DOHH2 (cell line): ENCODE measurements around the gene RASGRP3.

Source experiments
- H3F3A ChIP-seq: fragments of 200-600 bp; sonication (generic), shearing (Covaris generic); 2 replicates; pipeline ENCODE4 v1.6.0; 2016; ENCODE audit warnings: antibody characterized with exemption, mild to moderate bottlenecking; ENCODE audit not compliant: control insufficient read depth, insufficient read depth
- H3K27ac ChIP-seq: fragments of 200-600 bp; sonication (generic); 2 replicates; pipeline ENCODE4 v1.5.1; 2014; ENCODE audit warnings: low read depth, mild to moderate bottlenecking, low read length, moderate library complexity
- H3K27me3 ChIP-seq: fragments of 200-600 bp; sonication (generic); 2 replicates; pipeline ENCODE4 v1.6.1; 2014; ENCODE audit warnings: mild to moderate bottlenecking, low read length, mixed read lengths; ENCODE audit not compliant: control insufficient read depth
- H3K36me3 ChIP-seq: fragments of 200-600 bp; sonication (generic); 2 replicates; pipeline ENCODE4 v1.6.1; 2014; ENCODE audit warnings: mild to moderate bottlenecking, low read length, moderate library complexity, mixed read lengths; ENCODE audit not compliant: control insufficient read depth
- H3K4me1 ChIP-seq: fragments of 200-600 bp; sonication (generic); 2 replicates; pipeline ENCODE4 v1.6.1; 2014; ENCODE audit warnings: mild to moderate bottlenecking, low read length, mixed read lengths; ENCODE audit not compliant: control insufficient read depth
- H3K4me2 ChIP-seq: fragments of 200-600 bp; sonication (generic); 2 replicates; pipeline ENCODE4 v1.6.0; 2014; ENCODE audit warnings: mild to moderate bottlenecking, low read length, moderate library complexity
- H3K4me3 ChIP-seq: fragments of 200-600 bp; sonication (generic); 2 replicates; pipeline ENCODE4 v1.5.1; 2014; ENCODE audit warnings: mild to moderate bottlenecking, low read length, mixed read lengths
- H3K79me2 ChIP-seq: fragments of 200-600 bp; sonication (generic); 2 replicates; pipeline ENCODE4 v1.6.1; 2014; ENCODE audit warnings: mild to moderate bottlenecking, low read length, mixed read lengths; ENCODE audit not compliant: control insufficient read depth
- H3K9me2 ChIP-seq: fragments of 200-600 bp; sonication (generic); replicated peaks from 2 replicates; pipeline ENCODE4 v1.6.1; 2014; ENCODE audit warnings: mild to moderate bottlenecking, low read length, mixed read lengths; ENCODE audit not compliant: control insufficient read depth
- H3K9me3 ChIP-seq: fragments of 200-600 bp; sonication (generic); 2 replicates; pipeline ENCODE4 v1.6.1; 2014; ENCODE audit warnings: antibody characterized with exemption, low read length, mixed read lengths; ENCODE audit not compliant: control insufficient read depth, insufficient read depth
- H4K20me1 ChIP-seq: fragments of 200-600 bp; sonication (generic); 2 replicates; pipeline ENCODE4 v1.6.0; 2014; ENCODE audit warnings: low read depth, mild to moderate bottlenecking, antibody characterized with exemption, low read length, moderate library complexity; ENCODE audit not compliant: control insufficient read depth, insufficient read depth
- EZH2phosphoT487 ChIP-seq: fragments of 200-600 bp; sonication (generic); IDR thresholded peaks from 2 replicates; pipeline ENCODE4 v1.6.1; 2017; ENCODE audit warnings: borderline replicate concordance, mild to moderate bottlenecking, antibody characterized with exemption, low read length, moderate library complexity, mixed read lengths
- TF ChIP-seq, protein P1 (sequence below): fragments of 200-600 bp; sonication (generic); IDR thresholded peaks from one replicate; pipeline ENCODE4 v1.5.1; 2014; ENCODE audit warnings: antibody characterized with exemption, mild to moderate bottlenecking, low read depth, low read length; ENCODE audit not compliant: poor library complexity, severe bottlenecking

The RASGRP3 gene

DNA sequence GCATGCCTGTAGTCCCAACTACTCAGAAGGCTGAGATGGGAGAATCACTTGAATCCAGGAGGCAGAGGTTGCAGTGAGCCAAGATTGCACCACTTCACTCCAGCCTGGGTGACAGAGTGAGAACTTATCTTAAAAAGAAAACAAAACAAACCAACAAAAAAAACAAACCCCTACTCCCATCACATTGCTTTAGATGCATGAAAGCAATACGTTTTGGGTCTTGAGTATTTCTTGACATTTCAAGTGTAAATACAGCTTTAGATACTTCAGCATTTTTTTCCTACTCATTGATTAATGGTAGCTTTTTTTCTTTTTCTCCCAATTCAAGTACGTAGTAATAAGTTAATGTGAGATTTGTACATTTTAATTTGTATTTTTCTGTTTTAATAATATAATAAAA lies 20.3 kb downstream of the RASGRP3 start:
- H3K27ac ChIP-seq, result peak overlapping the region; percentile 90

DNA sequence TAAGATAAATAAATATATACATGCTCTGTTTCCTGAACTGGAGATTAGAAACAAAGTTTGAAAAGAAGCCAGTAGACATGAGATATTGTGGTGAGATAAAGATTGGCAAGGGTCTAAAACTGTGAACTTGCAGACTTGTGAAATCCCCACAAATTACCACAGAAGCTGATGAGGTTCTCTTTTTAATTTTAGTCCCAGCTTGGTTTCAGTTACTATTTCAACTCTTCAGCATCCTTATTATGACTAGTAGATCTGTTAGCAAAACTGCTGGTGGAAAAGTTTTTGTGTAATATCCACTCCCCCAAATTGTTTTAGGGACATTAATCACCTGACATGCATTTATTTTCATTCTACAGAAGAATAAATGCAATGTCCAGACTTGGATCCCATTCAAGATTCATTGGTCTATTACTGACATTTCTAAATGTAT lies 20.8 kb downstream of the RASGRP3 start:
- Histone ChIP-seq H3K4me3 (peak overlapping the region; percentile 40), H3K4me1 (peaks cover 100% of the 10 kb centered on the region), H3K27me3 (no peaks in the 10 kb centered on the region), H3K27ac (peak overlapping the region; percentile 90), H3F3A (peaks cover 33% of the 10 kb centered on the region), H3K9me2 (no peaks in the 10 kb centered on the region), H3K36me3 (peaks cover 74% of the 10 kb centered on the region), H3K79me2 (peaks cover 100% of the 10 kb centered on the region), H4K20me1 (no peaks in the 10 kb centered on the region), H3K9me3 (no peaks in the 10 kb centered on the region), H3K4me2 (peak overlapping the region; percentile 82)
- no peak for TF ChIP-seq EZH2phosphoT487
- TF ChIP-seq, protein P1, sequence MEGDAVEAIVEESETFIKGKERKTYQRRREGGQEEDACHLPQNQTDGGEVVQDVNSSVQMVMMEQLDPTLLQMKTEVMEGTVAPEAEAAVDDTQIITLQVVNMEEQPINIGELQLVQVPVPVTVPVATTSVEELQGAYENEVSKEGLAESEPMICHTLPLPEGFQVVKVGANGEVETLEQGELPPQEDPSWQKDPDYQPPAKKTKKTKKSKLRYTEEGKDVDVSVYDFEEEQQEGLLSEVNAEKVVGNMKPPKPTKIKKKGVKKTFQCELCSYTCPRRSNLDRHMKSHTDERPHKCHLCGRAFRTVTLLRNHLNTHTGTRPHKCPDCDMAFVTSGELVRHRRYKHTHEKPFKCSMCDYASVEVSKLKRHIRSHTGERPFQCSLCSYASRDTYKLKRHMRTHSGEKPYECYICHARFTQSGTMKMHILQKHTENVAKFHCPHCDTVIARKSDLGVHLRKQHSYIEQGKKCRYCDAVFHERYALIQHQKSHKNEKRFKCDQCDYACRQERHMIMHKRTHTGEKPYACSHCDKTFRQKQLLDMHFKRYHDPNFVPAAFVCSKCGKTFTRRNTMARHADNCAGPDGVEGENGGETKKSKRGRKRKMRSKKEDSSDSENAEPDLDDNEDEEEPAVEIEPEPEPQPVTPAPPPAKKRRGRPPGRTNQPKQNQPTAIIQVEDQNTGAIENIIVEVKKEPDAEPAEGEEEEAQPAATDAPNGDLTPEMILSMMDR, result no peak

More for the DNA sequence above, 20.3 kb downstream of the RASGRP3 start:
- Histone ChIP-seq H3K4me1 (peaks cover 100% of the 10 kb centered on the region), H3K9me2 (no peaks in the 10 kb centered on the region), H3K9me3 (no peaks in the 10 kb centered on the region), H3K4me3 (peak overlapping the region; percentile 57), H3F3A (peaks cover 33% of the 10 kb centered on the region), H3K4me2 (peak overlapping the region; percentile 82), H3K36me3 (peaks cover 74% of the 10 kb centered on the region), H3K79me2 (peaks cover 100% of the 10 kb centered on the region), H3K27me3 (no peaks in the 10 kb centered on the region), H4K20me1 (no peaks in the 10 kb centered on the region)
- TF ChIP-seq, protein P1, result no peak
- no peak for TF ChIP-seq EZH2phosphoT487

DNA sequence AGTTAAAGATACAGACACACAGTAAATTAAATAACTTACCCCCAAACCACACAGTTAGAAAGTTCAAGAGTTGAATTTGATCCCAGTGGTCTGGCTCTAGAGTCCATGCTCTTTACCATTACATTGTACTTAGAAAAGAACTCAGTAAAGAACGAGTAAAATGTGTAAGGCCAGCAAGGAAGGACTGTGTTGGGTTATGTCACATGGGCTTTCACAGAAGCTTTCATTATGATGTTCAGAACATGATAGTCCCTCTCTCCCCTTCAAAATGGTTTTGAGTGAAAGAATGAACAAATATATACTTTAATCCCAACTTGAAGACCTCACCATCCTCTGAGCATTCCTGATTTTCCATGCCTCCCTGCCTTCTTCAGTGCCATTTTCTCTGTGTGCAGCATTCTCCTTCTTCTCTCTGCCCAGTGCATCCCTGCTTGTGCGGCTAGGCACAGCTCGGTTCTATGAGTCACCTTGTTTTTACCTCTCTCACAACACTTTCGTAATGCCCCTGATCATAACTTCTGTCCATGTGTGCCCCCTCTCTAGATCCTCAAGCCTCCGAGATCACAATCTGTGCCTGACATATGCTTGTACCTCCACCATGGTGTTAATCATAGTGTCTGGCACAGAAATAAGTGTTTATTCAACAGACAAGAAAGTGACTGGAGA lies 22.0 kb downstream of the RASGRP3 start:
- Histone ChIP-seq H3K9me3 (no peaks in the 10 kb centered on the region), H3K27me3 (no peaks in the 10 kb centered on the region), H3K79me2 (peaks cover 100% of the 10 kb centered on the region), H4K20me1 (no peaks in the 10 kb centered on the region), H3K4me1 (peaks cover 99% of the 10 kb centered on the region), H3F3A (peaks cover 26% of the 10 kb centered on the region), H3K9me2 (no peaks in the 10 kb centered on the region), H3K36me3 (peaks cover 68% of the 10 kb centered on the region), H3K4me3 (peak overlapping the region; percentile 2; the same call in 1 of the 2 replicates), H3K4me2 (peak overlapping the region; percentile 82), H3K27ac (peak overlapping the region; percentile 90)
- no peak for TF ChIP-seq EZH2phosphoT487
- TF ChIP-seq, protein P1, result no peak
